Dedifferentiated amniotic fluid mesenchymal stem cell (primary cell): ENCODE measurements around the gene PDPK1.
"Not testable (repeated sequence)": the region's sequence is repeated elsewhere in the genome, so short reads cannot be mapped to it uniquely, and the experiment has no call there.

Experiments
- DNase-seq: peaks from one replicate; pipeline ENCODE4 v3.0.0-alpha.2; 2016; ENCODE audit errors: extremely low spot score

The PDPK1 gene

GRCh38 chr16:2540912-2541311, 3.1 kb downstream of the PDPK1 start:
- DNase-seq = not testable (repeated sequence)

- DNase-seq = not testable (repeated sequence)
These were observed 3.6 kb downstream of the PDPK1 start for GRCh38 chr16:2541409-2541808.

DNA sequence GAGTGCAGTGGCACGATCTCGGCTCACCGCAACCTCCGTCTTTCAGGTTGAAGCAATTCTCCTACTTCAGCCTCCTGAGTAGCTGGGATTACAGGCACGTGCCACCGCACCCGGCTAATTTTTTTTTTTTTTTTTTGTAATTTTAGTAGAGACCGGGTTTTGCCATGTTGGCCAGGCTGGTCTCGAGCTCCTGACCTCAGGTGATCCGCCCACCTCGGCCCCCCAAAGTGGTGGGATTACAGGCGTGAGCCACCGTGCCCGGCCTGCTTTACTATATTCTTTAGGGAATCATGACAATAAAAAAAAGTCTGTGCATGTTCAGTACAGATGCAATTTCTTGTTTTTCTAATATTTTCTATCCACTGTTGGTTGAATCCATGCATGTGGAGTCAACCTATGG, 6.0 kb downstream of the PDPK1 start:
- not testable (repeated sequence) for DNase-seq

DNA sequence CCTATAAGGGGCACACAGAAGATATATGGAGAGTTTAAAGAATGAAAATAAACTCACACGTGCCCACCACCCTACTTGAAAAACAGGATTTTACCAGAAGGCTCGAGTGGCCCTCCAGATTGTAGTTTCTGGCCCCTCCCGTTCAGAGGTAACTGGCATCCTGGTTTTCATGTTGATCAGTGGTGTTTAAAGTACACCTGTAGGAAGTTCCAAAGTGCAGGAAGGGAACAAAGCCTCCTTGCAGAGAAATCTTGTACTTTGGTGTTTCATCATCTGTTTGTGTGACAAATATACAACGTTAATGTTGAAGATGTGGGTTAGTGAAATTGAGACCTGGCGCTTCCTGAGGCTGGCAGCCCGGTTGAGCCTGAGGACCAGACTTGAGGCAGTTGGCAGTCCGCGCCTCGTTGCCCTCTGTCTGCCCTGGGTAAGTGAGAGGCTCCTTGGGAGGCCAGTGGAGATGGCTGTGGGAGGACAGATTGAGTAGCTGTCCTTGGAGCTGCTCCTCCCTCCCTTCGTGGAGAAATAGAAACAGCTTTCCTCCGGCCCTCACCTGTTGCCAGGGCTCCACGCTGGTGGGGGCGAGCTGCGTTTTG, 12.6 kb downstream of the PDPK1 start:
- not testable (repeated sequence) for DNase-seq

GRCh38 chr16:2551420-2551889, 13.6 kb downstream of the PDPK1 start:
- not testable (repeated sequence) for DNase-seq

DNA sequence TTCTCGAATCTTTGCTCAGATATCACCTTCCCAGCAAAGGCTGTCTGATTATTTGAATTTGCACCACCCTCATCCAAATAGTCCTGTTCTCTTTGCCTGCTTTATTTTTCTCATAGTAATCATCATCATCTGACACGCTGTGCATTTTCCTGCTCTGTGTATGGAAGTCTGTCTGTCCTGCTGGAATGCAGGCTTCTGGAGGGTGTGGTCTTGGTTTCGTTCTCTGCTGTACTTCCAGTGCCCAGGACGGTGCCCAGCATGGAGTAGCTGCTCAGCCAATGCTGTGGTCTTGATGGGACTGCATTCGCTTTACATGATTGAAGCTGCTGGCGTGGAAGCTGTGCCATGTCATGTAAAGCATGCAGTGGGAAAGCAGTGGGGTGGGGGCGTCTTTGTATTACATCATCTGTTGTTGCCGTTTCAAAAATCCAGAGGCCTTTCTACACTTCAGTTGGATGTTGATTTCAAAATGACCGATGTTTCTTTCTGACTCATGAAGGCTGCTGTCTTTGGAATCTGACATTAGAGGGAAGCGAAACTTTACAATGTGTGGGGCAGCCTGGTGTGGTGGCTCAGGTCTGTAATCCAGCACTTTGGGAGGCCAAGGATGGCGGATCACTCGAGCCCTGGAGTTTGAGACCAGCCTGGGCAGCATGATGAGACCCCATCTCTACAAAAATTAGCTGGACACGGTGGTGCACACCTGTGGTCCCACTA, 17.0 kb downstream of the PDPK1 start:
- not testable (repeated sequence) for DNase-seq

GRCh38 chr16:2557150-2557549, 19.3 kb downstream of the PDPK1 start:
- not testable (repeated sequence) for DNase-seq

DNA sequence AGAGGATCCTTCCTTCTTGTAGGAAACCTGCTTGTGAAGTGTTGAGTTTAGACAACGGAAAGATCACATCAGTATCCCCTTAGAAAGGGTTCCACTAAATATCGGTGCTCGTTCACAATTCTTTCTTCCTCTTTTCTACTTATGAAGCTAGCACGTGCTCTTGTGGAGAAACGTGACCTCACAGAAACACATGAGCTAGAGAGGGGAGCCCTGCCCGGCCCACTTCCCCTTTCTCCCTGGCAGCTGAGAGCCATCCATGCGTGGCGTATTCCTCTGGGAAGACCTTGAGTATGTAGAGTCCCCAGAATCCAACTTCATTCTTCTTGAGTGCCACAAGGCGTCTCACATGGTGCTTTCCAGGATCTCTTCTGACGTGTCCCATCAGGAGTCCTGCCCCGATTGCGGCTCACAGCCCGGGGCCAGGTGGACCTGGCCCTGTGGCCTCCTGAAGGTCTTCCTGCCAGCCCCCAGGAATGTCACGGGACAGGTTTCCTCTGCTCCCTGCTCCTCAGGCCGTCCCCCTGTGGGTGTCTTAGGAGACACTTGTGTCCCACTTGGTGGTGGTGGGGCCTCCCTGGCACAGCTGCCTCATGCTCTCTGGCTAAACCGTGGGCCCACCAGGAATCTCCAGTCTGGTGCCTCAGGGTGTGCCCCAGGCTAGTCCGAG, 22.4 kb downstream of the PDPK1 start:
- not testable (repeated sequence) for DNase-seq

GRCh38 chr16:2560798-2561133, 22.9 kb downstream of the PDPK1 start:
- not testable (repeated sequence) for DNase-seq

GRCh38 chr16:2567506-2567905, 29.7 kb downstream of the PDPK1 start:
- DNase-seq = not testable (repeated sequence)

- not testable (repeated sequence) for DNase-seq
These were observed 30.8 kb downstream of the PDPK1 start for GRCh38 chr16:2568573-2568972.

DNA sequence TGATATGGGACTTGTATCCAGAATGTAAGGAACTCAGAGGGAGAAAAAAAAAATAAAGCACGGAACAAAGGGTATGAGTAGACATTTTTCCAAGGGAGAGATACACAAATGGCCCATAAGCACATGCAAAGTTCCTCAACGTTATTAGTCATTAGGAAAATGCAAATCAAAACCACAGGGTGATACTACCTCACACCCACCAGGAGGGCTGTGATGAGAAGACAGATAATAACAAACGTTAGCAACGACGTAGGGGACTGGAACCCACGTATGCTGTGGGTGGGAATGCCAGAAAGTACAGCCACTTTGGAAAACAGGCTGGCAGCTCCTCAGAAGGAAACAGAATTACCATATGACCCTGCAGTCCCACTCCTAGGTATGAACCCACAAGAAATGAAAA, 34.9 kb downstream of the PDPK1 start:
- not testable (repeated sequence) for DNase-seq

DNA sequence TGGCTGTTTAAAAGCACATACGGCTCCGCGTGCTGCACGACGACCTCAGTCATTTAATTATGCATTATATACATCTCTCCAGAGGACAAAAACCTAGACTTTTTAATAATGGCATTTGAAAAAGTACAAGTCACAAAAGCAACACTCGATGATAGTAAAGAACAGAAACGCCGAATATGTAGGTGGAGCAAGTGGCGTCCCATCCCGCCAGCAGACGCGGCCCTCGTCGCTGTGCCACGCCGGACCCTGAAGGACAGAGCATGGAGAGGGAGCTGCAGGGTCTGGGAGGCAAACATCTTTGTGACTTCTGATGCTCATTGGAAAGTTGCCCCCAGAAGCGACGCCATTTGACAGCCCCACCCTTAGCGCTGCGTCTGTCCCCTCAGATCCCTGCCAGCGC, 38.0 kb downstream of the PDPK1 start:
- not testable (repeated sequence) for DNase-seq

GRCh38 chr16:2577044-2577443, 39.2 kb downstream of the PDPK1 start:
- DNase-seq = not testable (repeated sequence)

GRCh38 chr16:2578905-2579304, 41.1 kb downstream of the PDPK1 start:
- DNase-seq = not testable (repeated sequence)

DNA sequence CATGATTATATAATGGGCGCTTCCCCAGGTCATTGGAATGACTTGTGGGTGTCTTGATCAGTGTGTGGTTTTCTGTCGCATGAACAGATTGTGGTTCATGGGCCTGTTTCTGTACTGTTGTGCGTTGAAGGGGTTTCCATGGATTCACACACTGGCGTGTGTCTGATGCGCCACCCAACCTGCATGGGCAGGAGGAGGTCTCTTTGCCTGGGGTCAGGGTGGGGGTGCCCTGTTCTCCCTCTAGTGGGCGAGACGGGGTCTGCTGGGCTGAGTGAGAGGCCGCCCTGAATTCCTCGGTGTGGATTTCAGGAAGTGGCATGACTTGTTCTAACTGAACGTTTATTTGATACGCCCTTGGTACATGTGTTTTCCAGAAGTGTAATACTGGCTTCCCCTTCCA, 42.3 kb downstream of the PDPK1 start:
- DNase-seq = not testable (repeated sequence)

GRCh38 chr16:2580818-2581217, 43.0 kb downstream of the PDPK1 start:
- DNase-seq = not testable (repeated sequence)

DNA sequence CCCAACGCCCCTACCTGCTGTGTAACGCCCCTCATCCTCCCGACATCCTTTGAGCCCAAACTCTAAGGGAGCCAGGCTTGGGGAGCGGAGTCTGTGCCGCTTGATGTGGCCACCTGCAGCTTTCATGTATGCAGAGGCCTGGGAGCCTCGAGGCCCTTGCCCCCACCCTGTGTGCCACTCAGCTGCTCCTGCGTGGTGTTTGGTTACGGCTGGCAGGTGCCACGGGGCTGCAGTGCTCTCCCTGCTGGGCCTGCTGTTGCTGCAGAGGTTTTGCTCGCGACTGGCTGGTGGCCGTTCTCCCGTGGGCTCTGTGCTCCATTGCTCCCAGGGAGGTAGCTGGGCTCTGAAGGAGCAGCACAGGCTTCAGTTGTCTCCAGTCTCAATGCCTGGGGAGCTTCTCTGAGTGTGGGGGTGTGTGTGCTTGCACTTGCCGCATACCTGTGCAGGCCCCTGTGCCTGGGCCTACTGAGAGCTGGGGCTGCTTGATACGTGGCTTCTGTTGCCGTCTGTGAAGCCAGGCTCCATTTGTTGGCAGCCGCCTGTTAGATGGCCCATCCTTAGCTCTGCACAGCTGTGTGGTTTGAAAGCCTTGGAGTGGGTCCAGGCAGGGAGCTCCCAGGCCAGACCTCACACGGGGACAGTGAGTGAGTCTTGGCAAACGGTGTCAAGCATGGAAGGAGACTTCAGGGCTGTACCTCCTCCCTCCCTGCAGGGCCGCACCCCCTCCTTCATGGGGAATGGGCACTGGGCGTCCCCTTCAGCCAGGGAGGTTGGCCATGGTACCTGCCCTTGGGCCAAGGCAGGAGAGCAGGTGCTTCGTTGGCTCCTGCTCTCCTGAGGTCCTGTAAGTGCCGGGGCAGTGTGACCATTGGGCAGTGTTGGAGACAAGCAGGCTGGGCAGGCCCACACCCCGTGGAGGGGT, 47.2 kb downstream of the PDPK1 start:
- no peak for DNase-seq

DNA sequence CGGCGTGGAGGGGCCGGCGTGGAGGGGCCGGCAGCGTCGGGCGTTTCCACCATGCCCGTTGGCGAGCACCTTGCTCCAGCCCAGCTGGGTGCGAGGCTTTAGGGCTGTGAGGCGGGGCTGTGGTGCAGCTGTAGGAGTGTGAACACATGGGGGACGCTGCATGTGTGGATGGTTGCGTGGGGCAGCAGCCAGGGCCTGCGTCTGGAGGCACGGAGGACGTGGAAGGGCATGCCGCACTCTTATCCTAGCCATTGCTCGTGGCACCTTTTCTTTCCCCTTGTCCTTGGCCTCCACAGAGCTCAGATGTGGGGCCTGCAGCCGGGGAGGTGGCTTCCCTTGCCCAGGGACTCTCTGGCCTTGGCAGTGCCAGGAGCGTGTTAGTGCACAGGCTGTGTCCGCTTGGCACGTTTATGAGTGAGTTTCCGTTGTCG, 47.8 kb downstream of the PDPK1 start:
- DNase-seq = no peak

- DNase-seq = no peak
These were observed 48.4 kb downstream of the PDPK1 start for GRCh38 chr16:2586241-2586640.

DNA sequence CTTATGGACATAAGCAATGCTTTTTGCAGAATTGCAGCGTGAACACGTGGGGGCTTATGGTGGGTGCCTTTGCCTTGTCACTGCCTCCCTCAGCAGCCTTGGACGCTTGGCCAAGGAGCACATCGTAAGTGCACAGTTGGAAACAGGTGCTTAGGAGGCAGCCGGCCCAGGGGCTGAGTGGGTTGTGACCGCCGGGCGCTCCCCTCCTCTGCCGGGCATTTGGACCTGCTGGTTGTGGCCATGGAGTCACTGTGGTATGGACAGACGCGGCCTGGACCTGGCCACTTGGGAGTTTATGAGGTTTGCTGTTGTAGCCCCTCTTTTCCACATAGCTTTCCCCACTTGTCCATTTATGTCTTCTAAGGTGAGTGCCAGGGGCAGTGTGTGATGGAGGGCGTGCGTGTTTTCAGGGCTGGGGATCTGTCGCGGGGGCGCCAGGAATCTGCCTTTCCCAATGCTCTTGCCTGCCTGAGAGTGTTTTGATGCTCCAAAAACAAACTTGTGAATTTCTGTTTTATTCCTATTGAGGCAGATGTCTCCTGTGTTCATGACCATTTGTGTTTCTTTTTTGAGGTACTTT, 49.2 kb downstream of the PDPK1 start:
- no peak for DNase-seq
